HFF-Myc (cell line): ENCODE results near the gene IL22RA2.
"Not testable (repeated sequence)": the region's sequence is repeated elsewhere in the genome, so short reads cannot be mapped to it uniquely, and the experiment has no call there.

Experiments
- DNase-seq: peaks from one replicate; pipeline ENCODE4 v3.0.0-alpha.2; 2011; ENCODE audit warnings: low read depth; ENCODE audit errors: extremely low read depth
- H3K4me3 ChIP-seq: replicated peaks from 2 replicates; pipeline ENCODE4 v1.5.1; 2011; ENCODE audit warnings: low read depth, mild to moderate bottlenecking, control low read depth, low read length
- CTCF ChIP-seq: IDR thresholded peaks from 2 replicates; pipeline ENCODE4 v1.5.1; 2012; ENCODE audit warnings: mild to moderate bottlenecking, low read depth, low read length, control low read depth; ENCODE audit errors: missing control alignments

The IL22RA2 gene

GRCh38 chr6:137210903-137211302, 37.5 kb upstream of the IL22RA2 start:
- H3K4me3 ChIP-seq: no peak overlapping the region
- TF ChIP-seq CTCF: no peak
- no peak for DNase-seq

GRCh38 chr6:137208279-137208678, 34.8 kb upstream of the IL22RA2 start:
- no peak for TF ChIP-seq CTCF
- H3K4me3 ChIP-seq: no peak overlapping the region
- DNase-seq: no peak

DNA sequence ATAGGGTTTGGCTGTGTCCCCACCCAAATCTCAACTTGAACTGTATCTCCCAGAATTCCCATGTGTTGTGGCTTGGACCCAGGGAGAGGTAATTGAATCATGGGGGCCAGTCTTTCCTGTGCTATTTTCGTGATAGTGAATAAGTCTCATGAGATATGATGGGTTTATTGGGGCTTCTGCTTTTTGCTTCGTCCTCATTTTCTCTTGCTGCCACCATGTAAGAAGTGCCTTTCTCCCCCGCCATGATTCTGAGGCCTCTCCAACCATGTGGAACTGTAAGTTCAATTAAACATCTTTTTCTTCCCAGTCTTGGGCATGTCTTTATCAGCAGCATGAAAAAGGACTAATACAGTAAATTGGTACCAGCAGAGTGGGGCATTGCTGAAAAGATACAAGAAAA, 34.0 kb upstream of the IL22RA2 start:
- H3K4me3 ChIP-seq, DNase-seq: not testable (repeated sequence)

- H3K4me3 ChIP-seq: no peak overlapping the region
- DNase-seq: no peak
- TF ChIP-seq CTCF: no peak
These were observed 33.1 kb upstream of the IL22RA2 start for GRCh38 chr6:137206577-137206976.

DNA sequence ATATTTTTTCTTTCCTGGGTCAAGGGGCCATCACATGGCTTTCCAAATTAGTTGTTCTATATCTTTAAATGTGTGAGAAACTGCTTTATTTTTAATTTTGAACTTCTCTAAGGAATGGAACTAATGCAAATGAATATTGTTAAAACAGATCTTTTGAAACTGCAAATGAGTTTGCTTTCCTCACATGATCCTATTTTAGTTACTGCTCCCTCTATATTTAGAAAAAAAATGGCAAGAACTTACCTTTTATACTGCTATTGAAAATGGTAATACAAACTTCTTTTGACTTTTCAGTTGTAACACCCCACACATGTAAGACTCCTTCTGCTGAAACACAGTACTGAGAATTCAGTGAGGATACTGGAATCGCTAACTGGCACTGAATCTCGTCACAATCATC, 29.8 kb upstream of the IL22RA2 start:
- TF ChIP-seq CTCF: no peak
- DNase-seq: no peak
- no peak overlapping the region for H3K4me3 ChIP-seq

GRCh38 chr6:137202078-137202477, 28.6 kb upstream of the IL22RA2 start:
- TF ChIP-seq CTCF: no peak
- DNase-seq: no peak
- no peak overlapping the region for H3K4me3 ChIP-seq

GRCh38 chr6:137201006-137201405, 27.6 kb upstream of the IL22RA2 start:
- no peak overlapping the region for H3K4me3 ChIP-seq
- no peak for TF ChIP-seq CTCF

More at GRCh38 chr6:137201006-137201405, 27.6 kb upstream of the IL22RA2 start:
- DNase-seq: no peak
